K562 (cell line): ENCODE results near the gene WWOX. TPM values are rescaled to one million over a fixed set of nuclear protein-coding genes. Genes with fewer than 3 reads are reported as not detected.
A peak's percentile ranks its signal among the peaks of the same experiment; 100 is the strongest.

ENCODE experiments used
- ATAC-seq: fragments of 200-7000 bp; cut with Tn5 transposase; 3 replicates; pipeline ENCODE4 v1.9.1; 2020; ENCODE audit warnings: moderate library complexity
- BruUV-seq: library from RNA; stranded (reverse); fragments of 400-500 nt; replicated peaks from 2 replicates; lab custom pipeline; 2021; lab: Mats Ljungman, UMichigan
- CTCF ChIA-PET: fragments of 300-600 bp; formaldehyde crosslinking; extraction: SDS; loops from one replicate; lab custom pipeline; 2021; ENCODE audit warnings: low intra/inter-chr PET ratio; lab: Yijun Ruan, JAX
- POLR2A ChIA-PET: fragments of 300-600, 350-650 bp; sonication (Branson Sonifier 250); formaldehyde crosslinking; extraction: SDS; loops from one replicate; lab custom pipeline; 2021; ENCODE audit warnings: antibody characterized with exemption, inconsistent platforms; lab: Yijun Ruan, JAX
- DNase-seq, 4 experiments: peaks; one replicate each; pipeline versions ENCODE4 v3.0.0 to v3.0.0-alpha.2; 2011 to 2018; ENCODE audit warnings: low spot score in 3 of 4, mixed read lengths in 3 of 4; ENCODE audit errors: extremely low read depth in 1 of 4
- FAIRE-seq: peaks from 2 replicates; lab custom pipeline; 2011; peaks lifted over from hg19 to GRCh38; lab: Jason Lieb, UNC
- H2AFZ ChIP-seq: 2 replicates; pipeline ENCODE4 v1.6.0; 2011; ENCODE audit warnings: low read depth, low read length, control low read depth, inconsistent platforms
- H3K27ac ChIP-seq: fragments of 200-600 bp; 3 replicates; pipeline ENCODE4 v1.8.0; 2011; ENCODE audit warnings: low read depth, mild to moderate bottlenecking, control low read depth, inconsistent platforms, low read length, moderate library complexity, mixed read lengths; ENCODE audit errors: extremely low read depth
- H3K27me3 ChIP-seq, 2 experiments: fragments of 300-600 bp in 1 of 2; 2 replicates in 1 of 2; 3 replicates in 1 of 2; pipeline versions ENCODE4 v1.6.0 to v1.8.0; 2011; ENCODE audit warnings: inconsistent platforms in 2 of 2, low read length in 2 of 2, mild to moderate bottlenecking in 1 of 2, mixed read lengths in 1 of 2, moderate library complexity in 1 of 2; ENCODE audit not compliant: control insufficient read depth in 2 of 2, insufficient read depth in 2 of 2
- H3K36me3 ChIP-seq: fragments of 300-600 bp; 3 replicates; pipeline ENCODE4 v1.8.0; 2011; ENCODE audit warnings: mild to moderate bottlenecking, low read length, inconsistent platforms; ENCODE audit not compliant: control insufficient read depth, insufficient read depth
- H3K4me1 ChIP-seq, 2 experiments: fragments of 200-600 bp in 1 of 2; replicated peaks in 1 of 2; 2 replicates in 1 of 2; 3 replicates in 1 of 2; pipeline versions ENCODE4 v1.5.1 to v1.8.0; 2011; ENCODE audit warnings: inconsistent platforms in 2 of 2, low read length in 2 of 2, mild to moderate bottlenecking in 1 of 2, mixed read lengths in 1 of 2, moderate library complexity in 1 of 2; ENCODE audit not compliant: control insufficient read depth in 2 of 2, insufficient read depth in 2 of 2
- H3K4me2 ChIP-seq: 2 replicates; pipeline ENCODE4 v1.6.1; 2011; ENCODE audit warnings: low read length, control low read depth, inconsistent platforms, mixed read lengths; ENCODE audit not compliant: insufficient read depth
- H3K4me3 ChIP-seq: fragments of 200-600 bp; sonication (generic), shearing (Covaris generic); 2 replicates; pipeline ENCODE4 v1.5.1; 2016; ENCODE audit warnings: control low read depth, inconsistent platforms
- H3K79me2 ChIP-seq: fragments of 200-600 bp; 3 replicates; pipeline ENCODE4 v1.8.0; 2011; ENCODE audit warnings: low read length, inconsistent platforms; ENCODE audit not compliant: control insufficient read depth, insufficient read depth
- H3K9ac ChIP-seq, 2 experiments: 2 replicates each; pipeline versions ENCODE4 v1.6.0 to v1.6.1; 2011; ENCODE audit warnings: low read depth in 2 of 2, low read length in 2 of 2, control low read depth in 1 of 2, inconsistent platforms in 1 of 2, mild to moderate bottlenecking in 1 of 2, mixed read lengths in 1 of 2; ENCODE audit not compliant: insufficient read depth in 1 of 2
- H3K9me1 ChIP-seq: one replicate; pipeline ENCODE4 v1.6.0; 2011; ENCODE audit warnings: inconsistent platforms, mild to moderate bottlenecking, low read length, moderate library complexity; ENCODE audit not compliant: control insufficient read depth, insufficient read depth
- H3K9me3 ChIP-seq: replicated peaks from 2 replicates; pipeline ENCODE4 v1.5.1; 2011; ENCODE audit warnings: low read depth, low read length, inconsistent platforms; ENCODE audit not compliant: control insufficient read depth, insufficient read depth
- H4K20me1 ChIP-seq: replicated peaks from 2 replicates; pipeline ENCODE4 v1.6.1; 2011; ENCODE audit warnings: low read length, inconsistent platforms, mixed read lengths; ENCODE audit not compliant: control insufficient read depth, insufficient read depth
- ARID4B ChIP-seq: sonication (generic); formaldehyde crosslinking; IDR thresholded peaks from 2 replicates; pipeline ENCODE4 v1.8.0; 2022; ENCODE audit warnings: mild to moderate bottlenecking, missing genetic modification reagents
- BCLAF1 ChIP-seq, 2 experiments: fragments of 450-650 bp in 1 of 2; IDR thresholded peaks; 2 replicates each; pipeline ENCODE4 v1.6.1; 2011 to 2017; ENCODE audit warnings: low read depth in 2 of 2, antibody characterized with exemption in 1 of 2, borderline replicate concordance in 1 of 2, low read length in 1 of 2, mild to moderate bottlenecking in 1 of 2, mixed read lengths in 1 of 2; ENCODE audit not compliant: control insufficient read depth in 1 of 2
- BRF2 ChIP-seq: IDR thresholded peaks from 3 replicates; pipeline ENCODE4 v1.6.1; 2011; ENCODE audit warnings: borderline replicate concordance, mild to moderate bottlenecking; ENCODE audit not compliant: insufficient read length, insufficient read depth
- CTCF ChIP-seq, 3 experiments: IDR thresholded peaks in 2 of 3; conservative IDR thresholded peaks in 1 of 3; 2 replicates each; pipeline ENCODE4 v1.5.1; 2011 to 2012; ENCODE audit warnings: low read length in 3 of 3, mild to moderate bottlenecking in 3 of 3, control low read depth in 2 of 3, improper control_type of control experiment in 1 of 3, inconsistent platforms in 1 of 3, low read depth in 1 of 3, mixed read lengths in 1 of 3, moderate library complexity in 1 of 3; ENCODE audit not compliant: insufficient read depth in 2 of 3
- ESRRB ChIP-seq: fragments of 250-450 bp; sonication (Bioruptor Pico); IDR thresholded peaks from 2 replicates; pipeline ENCODE4 v1.5.0; 2020; ENCODE audit warnings: mild to moderate bottlenecking, moderate library complexity, borderline replicate concordance
- EWSR1 ChIP-seq: fragments of 450-650 bp; IDR thresholded peaks from 2 replicates; pipeline ENCODE4 v1.6.1; 2018; ENCODE audit warnings: borderline replicate concordance, mild to moderate bottlenecking, low read depth, moderate library complexity; ENCODE audit not compliant: partially characterized antibody
- FOXK2 ChIP-seq, 2 experiments: fragments of 450-650 bp; IDR thresholded peaks in 1 of 2; conservative IDR thresholded peaks in 1 of 2; 2 replicates each; pipeline ENCODE4 v1.6.1; 2016; ENCODE audit warnings: low read depth in 2 of 2, mild to moderate bottlenecking in 1 of 2
- NR1H2 ChIP-seq: sonication (generic); formaldehyde crosslinking; IDR thresholded peaks from 2 replicates; pipeline ENCODE4 v1.4.0; 2020; ENCODE audit warnings: mild to moderate bottlenecking, missing genetic modification reagents
- RBM25 ChIP-seq: fragments of 200-400 bp; formaldehyde crosslinking; IDR thresholded peaks from 2 replicates; pipeline ENCODE4 v1.6.1; 2018; ENCODE audit warnings: low read length, low read depth, moderate library complexity; ENCODE audit not compliant: severe bottlenecking
- SOX6 ChIP-seq: fragments of 450-650 bp; IDR thresholded peaks from 2 replicates; pipeline ENCODE4 v1.6.1; 2014; ENCODE audit warnings: mild to moderate bottlenecking
- WGBS: fragments of 100-300 bp; shearing (Covaris generic); methylation state at CpG from one replicate; pipeline ENCODE4 v1.1.6; 2016; ENCODE audit warnings: low coverage, mixed read lengths; ENCODE audit not compliant: insufficient coverage; ENCODE audit errors: missing lambda C conversion rate; 5-methylcytosine and 5-hydroxymethylcytosine counted together
- in situ Hi-C: fragments of 300-500 bp; cut with MboI; formaldehyde crosslinking; loops from 4 replicates; pipeline ENCODE4 v1.15.0; 2018; ENCODE audit warnings: inconsistent platforms, mixed read lengths
- intact Hi-C: fragments of 100-400 bp; cut with micrococcal nuclease; formaldehyde crosslinking; loops from 2 replicates; pipeline ENCODE4 v1.14.2; 2022
- polyA plus RNA-seq, 8 experiments: library from polyadenylated mRNA; depleted of rRNA in 4 of 8; stranded (reverse) in 5 of 8; unstranded in 3 of 8; fragments of >200 nt; fragmentation: Nextera tagmentation in 2 of 8; fragmentation: Illumina TruSeq in 1 of 8; extraction: Ambion mirVana in 2 of 8; extraction: Trizol in 1 of 8; gene quantifications; 2 replicates each; pipeline versions ENCODE4 v1.2.1 to v1.2.3, GENCODE V29; 2011 to 2014; ENCODE audit warnings: inconsistent platforms in 1 of 8, missing spikeins in 1 of 8
- total RNA-seq, 7 experiments: library from RNA; depleted of rRNA in 6 of 7; stranded (reverse); fragments of >200 nt in 6 of 7; fragmentation: Illumina TruSeq in 2 of 7; extraction: Trizol in 2 of 7; gene quantifications; 2 replicates each; pipeline versions ENCODE4 v1.2.1 to v1.2.3, GENCODE V29; 2011 to 2021; ENCODE audit warnings: low replicate concordance in 1 of 7

Gene WWOX
- total and polyA plus RNA-seq, 9 of the 15 experiments (the other 6 are each of a cell fraction or from before 2014, with no cell fraction given): 1.6 to 22.7 (median 8.1) TPM

GRCh38 chr16:78503602-78504001, 404.1 kb downstream of the WWOX start:
- Histone ChIP-seq H3K79me2 (no peaks in the 10 kb centered on the region), H3K9me1 (no peaks in the 10 kb centered on the region), H3K4me3 (no peak overlapping the region), H3K9me3 (no peaks in the 10 kb centered on the region), H3K36me3 (no peaks in the 10 kb centered on the region), H4K20me1 (no peaks in the 10 kb centered on the region), H3K4me2 (no peak overlapping the region), H3K27ac (no peak overlapping the region), H3K9ac (no peak overlapping the region), H3K27me3 (peaks cover 23 to 42% of the 10 kb centered on the region in 2 experiments), H3K4me1 (no peaks in the 10 kb centered on the region), H2AFZ (no peak overlapping the region)
- no TSS peak for BruUV-seq
- peak; percentile 84 for FAIRE-seq
- ChIA-PET CTCF (interaction anchor here (0.8 to 1.4 kb wide), 3 partner anchors 267 to 1963 kb away, joined by 4 to 6 read pairs (median 4); no protein-coding TSS in a partner anchor), POLR2A (no interaction called here)
- peak; percentile 52 to 74 (median 70) for DNase-seq
- WGBS: 24% methylated on average over 3 of the region's 3 CpGs
- intact Hi-C loops (loop anchor here (1.0 to 2.0 kb wide), 3 partner anchors 99 to 1099 kb away; no protein-coding TSS in a partner anchor), in situ Hi-C loops (no loop called here)
- ATAC-seq: peak; percentile 70
- TF ChIP-seq RBM25 (no peak), ESRRB (no peak), NR1H2 (CRISPR knock-in tag) (no peak), SOX6 (no peak), BCLAF1 (IDR thresholded peaks at IDR 0.05; ENCODE audit: borderline replicate concordance in 1 of 2, control insufficient read depth in 1 of 2, low read depth in 2 of 2, low read length in 1 of 2) (no peak), CTCF (IDR thresholded peaks at IDR 0.05 in 2 of 3, conservative IDR thresholded peaks at IDR 0.05 in 1 of 3; ENCODE audit: insufficient read depth in 2 of 3, low read depth in 1 of 3, low read length in 3 of 3) (peak; percentile 61 to 74 (median 72); a peak in 5 of 6 replicates), EWSR1 (no peak), BRF2 (no peak), FOXK2 (conservative IDR thresholded peaks at IDR 0.05 in 1 of 2, IDR thresholded peaks at IDR 0.05 in 1 of 2; ENCODE audit: low read depth in 2 of 2) (0 out of 4 replicates have a peak, but pooled peaks of 1 of the 2 experiments have one; percentile 19), ARID4B (CRISPR knock-in tag) (no peak)
